ENCODE results near the gene GFER. TPM values are rescaled to one million over a fixed set of nuclear protein-coding genes. Genes with fewer than 3 reads are reported as not detected.

The GFER gene
- total and polyA plus RNA-seq, 5 donors from 2014 or later: 18.4 to 45.5 (median 35.9) TPM

- Mint-ChIP-seq H3K4me1 (peaks cover 0 to 16% (median 4%) of the 10 kb centered on the region in 4 donors), H3K9me3 (no peaks in the 10 kb centered on the region), H3K27me3 (peaks cover 27% of the 10 kb centered on the region), H3K36me3 (peaks cover 6% of the 10 kb centered on the region), H3K4me3 (no peak overlapping the region), H3K27ac (no peak overlapping the region)
- Histone ChIP-seq H3K27me3 (ENCODE audit: control insufficient read depth, insufficient read depth, low read length) (peaks cover 11% of the 10 kb centered on the region), H3K4me1 (ENCODE audit: control insufficient read depth, insufficient read depth, low read length, poor library complexity, severe bottlenecking) (peaks cover 16% of the 10 kb centered on the region), H3K9me3 (ENCODE audit: control insufficient read depth in 2 of 2, low read length in 2 of 2) (no peaks in the 10 kb centered on the region), H3K36me3 (ENCODE audit: control insufficient read depth, insufficient read depth, low read length) (peaks cover 33% of the 10 kb centered on the region), H3K27ac (ENCODE audit: insufficient read depth, low read length, poor library complexity, severe bottlenecking) (no peak overlapping the region), H3K4me3 (ENCODE audit: low read depth, low read length) (no peak overlapping the region)
- DNase-seq (peak in 1 of 3 donors; percentile 31), ATAC-seq (ENCODE audit: low read depth in 2 of 2) (no peak)
Measured at GRCh38 chr16:1979271-1980029, 4.5 kb upstream of the GFER start.

GRCh38 chr16:1980030-1980769, 3.8 kb upstream of the GFER start:
- Histone ChIP-seq H3K9me3 (ENCODE audit: control insufficient read depth in 2 of 2, low read length in 2 of 2) (no peaks in the 10 kb centered on the region), H3K4me3 (ENCODE audit: low read depth, low read length) (no peak overlapping the region), H3K27me3 (ENCODE audit: control insufficient read depth, insufficient read depth, low read length) (peaks cover 11% of the 10 kb centered on the region), H3K4me1 (ENCODE audit: control insufficient read depth, insufficient read depth, low read length, poor library complexity, severe bottlenecking) (peaks cover 22% of the 10 kb centered on the region), H3K36me3 (ENCODE audit: control insufficient read depth, insufficient read depth, low read length) (peaks cover 28% of the 10 kb centered on the region), H3K27ac (ENCODE audit: insufficient read depth, low read length, poor library complexity, severe bottlenecking) (no peak overlapping the region)
- no peaks in the 10 kb centered on the region for H3K9me3 Mint-ChIP-seq
- no peak for DNase-seq
- H3K4me3 Mint-ChIP-seq: peak overlapping the region in 1 of 4 donors; percentile 88
- peaks cover 0 to 18% (median 5%) of the 10 kb centered on the region in 4 donors for H3K4me1 Mint-ChIP-seq
- H3K36me3 Mint-ChIP-seq: peaks cover 6% of the 10 kb centered on the region
- H3K27me3 Mint-ChIP-seq: peaks cover 27% of the 10 kb centered on the region
- ATAC-seq (ENCODE audit: low read depth in 2 of 2): no peak
- no peak overlapping the region for H3K27ac Mint-ChIP-seq

GRCh38 chr16:1980770-1981087, 3.3 kb upstream of the GFER start:
- H3K4me3 Mint-ChIP-seq: peak overlapping the region in 1 of 4 donors; percentile 88
- Histone ChIP-seq H3K4me3 (ENCODE audit: low read depth, low read length) (no peak overlapping the region), H3K36me3 (ENCODE audit: control insufficient read depth, insufficient read depth, low read length) (peaks cover 23% of the 10 kb centered on the region), H3K27me3 (ENCODE audit: control insufficient read depth, insufficient read depth, low read length) (peaks cover 11% of the 10 kb centered on the region), H3K9me3 (ENCODE audit: control insufficient read depth in 2 of 2, low read length in 2 of 2) (no peaks in the 10 kb centered on the region), H3K27ac (ENCODE audit: insufficient read depth, low read length, poor library complexity, severe bottlenecking) (no peak overlapping the region), H3K4me1 (ENCODE audit: control insufficient read depth, insufficient read depth, low read length, poor library complexity, severe bottlenecking) (peaks cover 25% of the 10 kb centered on the region)
- DNase-seq (no peak), ATAC-seq (ENCODE audit: low read depth in 2 of 2) (no peak)
- peaks cover 0 to 19% (median 5%) of the 10 kb centered on the region in 4 donors for H3K4me1 Mint-ChIP-seq
- H3K27me3 Mint-ChIP-seq: peaks cover 27% of the 10 kb centered on the region
- H3K36me3 Mint-ChIP-seq: peaks cover 5% of the 10 kb centered on the region
- H3K27ac Mint-ChIP-seq: no peak overlapping the region
- H3K9me3 Mint-ChIP-seq: no peaks in the 10 kb centered on the region

- H3K9me3 ChIP-seq (ENCODE audit: control insufficient read depth in 2 of 2, low read length in 2 of 2): no peaks in the 10 kb centered on the region
- H3K36me3 Mint-ChIP-seq: no peaks in the 10 kb centered on the region
- no peak within 1 kb of the TSS for H3K4me3 ChIP-seq (ENCODE audit: low read depth, low read length)
- no peaks in the 10 kb centered on the region for H3K9me3 Mint-ChIP-seq
- H3K4me3 Mint-ChIP-seq: peak within 1 kb of the TSS; percentile 72 to 92 (median 86)
- H3K4me1 Mint-ChIP-seq: peaks cover 0 to 19% (median 6%) of the 10 kb centered on the region in 4 donors
- H3K27me3 ChIP-seq (ENCODE audit: control insufficient read depth, insufficient read depth, low read length): peaks cover 11% of the 10 kb centered on the region
- no peak within 1 kb of the TSS for H3K27ac Mint-ChIP-seq
- no peak for ATAC-seq (ENCODE audit: low read depth in 2 of 2)
- H3K27ac ChIP-seq (ENCODE audit: insufficient read depth, low read length, poor library complexity, severe bottlenecking): no peak within 1 kb of the TSS
- DNase-seq: no peak
- peaks cover 17% of the 10 kb centered on the region for H3K36me3 ChIP-seq (ENCODE audit: control insufficient read depth, insufficient read depth, low read length)
- peaks cover 27% of the 10 kb centered on the region for H3K27me3 Mint-ChIP-seq
- peaks cover 25% of the 10 kb centered on the region for H3K4me1 ChIP-seq (ENCODE audit: control insufficient read depth, insufficient read depth, low read length, poor library complexity, severe bottlenecking)
Measured at GRCh38 chr16:1981398-1981836, 2.6 kb upstream of the GFER start, which contains the start of gene NOXO1. Gene NOXO1 (minus strand): TSS chr16:1981469. CDS start chr16:1981179, 290 bp downstream.

- H3K9me3 Mint-ChIP-seq: no peaks in the 10 kb centered on the region
- Histone ChIP-seq H3K27me3 (ENCODE audit: control insufficient read depth, insufficient read depth, low read length) (peaks cover 11% of the 10 kb centered on the region), H3K36me3 (ENCODE audit: control insufficient read depth, insufficient read depth, low read length) (peaks cover 11% of the 10 kb centered on the region), H3K9me3 (ENCODE audit: control insufficient read depth in 2 of 2, low read length in 2 of 2) (no peaks in the 10 kb centered on the region), H3K4me3 (ENCODE audit: low read depth, low read length) (no peak overlapping the region), H3K27ac (ENCODE audit: insufficient read depth, low read length, poor library complexity, severe bottlenecking) (no peak overlapping the region), H3K4me1 (ENCODE audit: control insufficient read depth, insufficient read depth, low read length, poor library complexity, severe bottlenecking) (peaks cover 25% of the 10 kb centered on the region)
- peaks cover 32% of the 10 kb centered on the region for H3K27me3 Mint-ChIP-seq
- peaks cover 0 to 19% (median 8%) of the 10 kb centered on the region in 4 donors for H3K4me1 Mint-ChIP-seq
- DNase-seq (no peak), ATAC-seq (ENCODE audit: low read depth in 2 of 2) (no peak)
- H3K27ac Mint-ChIP-seq: no peak overlapping the region
- H3K36me3 Mint-ChIP-seq: no peaks in the 10 kb centered on the region
- peak overlapping the region; percentile 28 to 92 (median 80) for H3K4me3 Mint-ChIP-seq
Measured at GRCh38 chr16:1982013-1982433, 2.0 kb upstream of the GFER start.

- H3K27ac Mint-ChIP-seq: no peak overlapping the region
- H3K27me3 Mint-ChIP-seq: peaks cover 36% of the 10 kb centered on the region
- peak overlapping the region; percentile 80 to 92 (median 86) for H3K4me3 Mint-ChIP-seq
- H3K4me1 ChIP-seq (ENCODE audit: control insufficient read depth, insufficient read depth, low read length, poor library complexity, severe bottlenecking): peaks cover 25% of the 10 kb centered on the region
- no peak for ATAC-seq (ENCODE audit: low read depth in 2 of 2)
- peaks cover 0 to 19% (median 8%) of the 10 kb centered on the region in 4 donors for H3K4me1 Mint-ChIP-seq
- no peak for DNase-seq
- peaks cover 5% of the 10 kb centered on the region for H3K36me3 ChIP-seq (ENCODE audit: control insufficient read depth, insufficient read depth, low read length)
- H3K9me3 ChIP-seq (ENCODE audit: control insufficient read depth in 2 of 2, low read length in 2 of 2): no peaks in the 10 kb centered on the region
- H3K36me3 Mint-ChIP-seq: no peaks in the 10 kb centered on the region
- peaks cover 0 to 2% (median 0%) of the 10 kb centered on the region in 7 donors for H3K9me3 Mint-ChIP-seq
- peak overlapping the region; percentile 55 for H3K4me3 ChIP-seq (ENCODE audit: low read depth, low read length)
- H3K27me3 ChIP-seq (ENCODE audit: control insufficient read depth, insufficient read depth, low read length): peaks cover 11% of the 10 kb centered on the region
- peak overlapping the region; percentile 60 for H3K27ac ChIP-seq (ENCODE audit: insufficient read depth, low read length, poor library complexity, severe bottlenecking)
Measured at GRCh38 chr16:1982991-1983543, 926 bp upstream of the GFER start.

- H3K36me3 Mint-ChIP-seq: no peaks in the 10 kb centered on the region
- peak in 1 of 3 donors; percentile 58 for DNase-seq
- H3K9me3 ChIP-seq (ENCODE audit: control insufficient read depth in 2 of 2, low read length in 2 of 2): no peaks in the 10 kb centered on the region
Measured at GRCh38 chr16:1984347-1985225, 593 bp downstream of the GFER start.

More at GRCh38 chr16:1984347-1985225, 593 bp downstream of the GFER start:
- peak; percentile 26 to 30 for ATAC-seq (ENCODE audit: low read depth in 2 of 2)
- Histone ChIP-seq H3K36me3 (ENCODE audit: control insufficient read depth, insufficient read depth, low read length) (no peaks in the 10 kb centered on the region), H3K27me3 (ENCODE audit: control insufficient read depth, insufficient read depth, low read length) (peaks cover 17% of the 10 kb centered on the region), H3K27ac (ENCODE audit: insufficient read depth, low read length, poor library complexity, severe bottlenecking) (peak overlapping the region; percentile 60), H3K4me1 (ENCODE audit: control insufficient read depth, insufficient read depth, low read length, poor library complexity, severe bottlenecking) (peaks cover 29% of the 10 kb centered on the region), H3K4me3 (ENCODE audit: low read depth, low read length) (peak overlapping the region; percentile 35)
- peak overlapping the region; percentile 80 to 88 (median 82) for H3K4me3 Mint-ChIP-seq
- peaks cover 44% of the 10 kb centered on the region for H3K27me3 Mint-ChIP-seq
- H3K4me1 Mint-ChIP-seq: peaks cover 0 to 31% (median 11%) of the 10 kb centered on the region in 4 donors
- peak overlapping the region in 2 of 3 donors; percentile 62 to 76 for H3K27ac Mint-ChIP-seq
- H3K9me3 Mint-ChIP-seq: peaks cover 0 to 2% (median 0%) of the 10 kb centered on the region in 7 donors

Data from CD4-positive, CD25-positive, alpha-beta regulatory T cell (primary cell).